Measurements from ENCODE around the gene ZNF184.

- TF ChIP-seq RAD21 (IDR thresholded peaks at IDR 0.05; ENCODE audit: low read length): no peak
- no peak for TF ChIP-seq POLR2A (IDR thresholded peaks at IDR 0.05; ENCODE audit: low read depth, low read length)
- TF ChIP-seq CTCF (conservative IDR thresholded peaks at IDR 0.05; ENCODE audit: low read depth, low read length): no peak
- TF ChIP-seq USF2 (IDR thresholded peaks at IDR 0.05; ENCODE audit: low read depth, low read length): no peak
- TF ChIP-seq RCOR1 (IDR thresholded peaks at IDR 0.05; ENCODE audit: insufficient replicate concordance, low read length): no peak
- TF ChIP-seq RFX5 (IDR thresholded peaks at IDR 0.05; ENCODE audit: low read depth, low read length): no peak
- TF ChIP-seq CHD1 (IDR thresholded peaks at IDR 0.05; ENCODE audit: low read depth, low read length): no peak
- TF ChIP-seq MXI1 (IDR thresholded peaks at IDR 0.05; ENCODE audit: borderline replicate concordance, low read depth, low read length): no peak
- no peak for TF ChIP-seq SMC3 (IDR thresholded peaks at IDR 0.05; ENCODE audit: low read depth, low read length)
- TF ChIP-seq CEBPB (IDR thresholded peaks at IDR 0.05; ENCODE audit: low read depth, low read length): no peak
These were observed 39.6 kb upstream of the ZNF184 start for GRCh38 chr6:27512525-27512924.

Data from IMR-90 (cell line).